Central memory CD8-positive, alpha-beta T cell (primary cell): ENCODE measurements around the gene LRRC75A.

ENCODE experiments used
- ATAC-seq: fragments of 150-1000 bp; cut with Tn5 transposase; replicated peaks from 2 replicates; pipeline ENCODE4 v1.10.0; 2022; ENCODE audit warnings: mild to moderate bottlenecking, moderate FRiP score, moderate number of reproducible peaks; ENCODE audit not compliant: poor library complexity, severe bottlenecking; ENCODE audit errors: extremely low read depth
- DNase-seq, 2 donors: peaks; one replicate each; pipeline ENCODE4 v3.0.0; 2021; ENCODE audit warnings: low spot score in 2 of 2
- H3K27ac Mint-ChIP-seq: one replicate; pipeline ENCODE4 v1.8.0; 2022; ENCODE audit warnings: low read depth, mild to moderate bottlenecking, moderate library complexity, mixed read lengths
- H3K27me3 Mint-ChIP-seq: one replicate; pipeline ENCODE4 v1.8.0; 2022; ENCODE audit warnings: mixed read lengths
- H3K36me3 Mint-ChIP-seq: one replicate; pipeline ENCODE4 v1.8.0; 2022; ENCODE audit warnings: mild to moderate bottlenecking, moderate library complexity, mixed read lengths; ENCODE audit not compliant: insufficient read depth
- H3K4me1 Mint-ChIP-seq: one replicate; pipeline ENCODE4 v1.8.0; 2022; ENCODE audit warnings: mixed read lengths
- H3K4me3 Mint-ChIP-seq: one replicate; pipeline ENCODE4 v1.8.0; 2022; ENCODE audit warnings: mild to moderate bottlenecking, moderate library complexity, mixed read lengths
- H3K9me3 Mint-ChIP-seq: one replicate; pipeline ENCODE4 v1.8.0; 2022; ENCODE audit warnings: mixed read lengths

Gene LRRC75A

DNA sequence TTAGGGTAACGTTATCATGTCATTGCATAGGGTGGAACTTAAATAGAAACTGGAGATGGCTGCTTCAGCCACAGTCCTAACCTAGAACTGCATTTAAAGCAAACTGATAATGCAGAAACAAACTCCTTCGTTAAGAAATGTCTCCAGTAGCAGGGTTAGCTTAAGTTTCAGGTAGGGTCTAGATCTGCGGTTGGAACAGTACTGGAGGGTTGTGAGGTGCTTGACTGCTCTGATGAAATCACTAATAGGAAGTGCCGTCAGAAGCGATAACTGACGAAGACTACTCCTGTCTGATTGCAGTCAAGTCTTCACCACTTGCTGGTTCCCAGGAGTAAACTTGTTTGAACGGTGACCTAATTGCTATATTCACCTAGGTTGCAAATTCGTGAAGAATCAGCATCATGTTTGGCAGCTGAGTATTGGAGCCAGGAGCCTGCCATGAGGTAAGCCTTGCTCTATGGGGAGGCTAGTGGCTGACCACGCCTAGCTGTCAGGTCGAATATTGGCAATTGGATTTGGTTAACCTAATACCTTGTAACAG lies 52.1 kb downstream of the LRRC75A start:
- Mint-ChIP-seq H3K4me3 (peak overlapping the region; percentile 99), H3K9me3 (no peaks in the 10 kb centered on the region), H3K27me3 (no peaks in the 10 kb centered on the region), H3K27ac (peak overlapping the region; percentile 98), H3K36me3 (peaks cover 48% of the 10 kb centered on the region), H3K4me1 (peaks cover 64% of the 10 kb centered on the region)
- peak in 1 of 2 donors; percentile 52 for DNase-seq
- ATAC-seq: peak; percentile 45

DNA sequence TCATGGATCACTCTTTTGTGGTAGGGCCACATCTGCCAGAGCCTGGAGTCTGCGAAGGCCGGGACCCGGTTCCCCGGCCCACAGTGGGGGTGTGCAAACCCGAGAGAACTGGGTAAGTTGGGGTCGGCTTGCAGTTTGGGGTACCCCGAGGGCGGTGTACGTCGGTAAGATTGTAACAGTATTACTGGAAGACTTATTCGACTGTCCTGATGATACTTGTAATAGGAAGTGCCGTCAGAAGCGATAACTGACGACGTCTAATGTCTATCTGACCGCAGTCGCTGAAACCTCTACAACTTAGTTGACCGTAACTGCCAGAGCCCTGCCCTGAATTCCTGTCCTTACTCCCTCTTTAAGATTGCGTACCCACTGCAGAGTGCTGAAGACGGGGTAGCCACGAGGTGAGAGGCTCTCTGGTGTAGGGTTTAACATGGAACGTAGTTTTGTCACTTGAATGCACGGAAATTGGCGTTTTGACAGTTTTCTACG lies 52.6 kb downstream of the LRRC75A start:
- H3K4me1 Mint-ChIP-seq: peaks cover 64% of the 10 kb centered on the region
- peaks cover 46% of the 10 kb centered on the region for H3K36me3 Mint-ChIP-seq
- no peaks in the 10 kb centered on the region for H3K27me3 Mint-ChIP-seq
- no peaks in the 10 kb centered on the region for H3K9me3 Mint-ChIP-seq
- ATAC-seq (peak; percentile 29), DNase-seq (peak; percentile 30 to 35)
- H3K27ac Mint-ChIP-seq: peak overlapping the region; percentile 98
- H3K4me3 Mint-ChIP-seq: peak overlapping the region; percentile 99

DNA sequence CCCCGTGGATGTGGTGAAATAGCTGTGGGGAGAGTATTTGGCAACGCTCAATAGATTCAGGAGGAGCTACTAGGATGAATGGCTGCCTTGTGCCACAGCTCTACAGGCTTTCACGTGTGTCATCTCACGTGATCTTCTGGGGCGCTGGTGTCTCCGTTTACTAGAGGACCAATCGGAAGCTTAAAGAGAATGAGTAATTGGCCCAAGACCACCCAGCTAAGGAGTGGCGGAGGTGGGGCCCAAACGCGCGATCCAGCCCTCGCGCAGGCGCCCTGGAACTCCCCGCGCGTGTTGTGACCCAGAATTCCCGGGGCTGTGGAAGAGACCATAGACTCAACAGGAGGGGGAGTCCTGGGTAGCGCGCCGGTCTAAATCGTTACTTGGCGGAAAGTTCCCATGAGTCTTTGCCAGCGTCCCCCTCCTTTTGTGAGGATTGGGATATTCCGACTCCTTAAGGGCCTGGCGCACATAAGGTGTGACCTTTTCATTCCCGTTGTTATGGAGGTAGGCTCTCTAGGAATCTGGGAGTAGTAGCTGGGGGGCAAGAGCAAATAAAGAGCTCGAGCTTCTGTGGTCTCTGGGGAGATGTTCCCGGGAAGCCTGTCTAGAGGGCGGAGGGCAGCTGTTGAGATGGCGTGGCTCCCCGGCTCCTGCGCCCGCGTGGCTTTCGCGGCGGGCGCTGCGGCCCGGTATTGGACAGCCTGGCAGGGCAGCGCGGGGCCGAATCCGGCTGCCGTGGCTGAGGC lies 53.3 kb downstream of the LRRC75A start:
- H3K27me3 Mint-ChIP-seq: no peaks in the 10 kb centered on the region
- peak; percentile 83 for ATAC-seq
- peak overlapping the region; percentile 99 for H3K4me3 Mint-ChIP-seq
- H3K27ac Mint-ChIP-seq: peak overlapping the region; percentile 98
- H3K9me3 Mint-ChIP-seq: no peaks in the 10 kb centered on the region
- peak; percentile 87 to 95 for DNase-seq
- peaks cover 45% of the 10 kb centered on the region for H3K36me3 Mint-ChIP-seq
- peaks cover 64% of the 10 kb centered on the region for H3K4me1 Mint-ChIP-seq

DNA sequence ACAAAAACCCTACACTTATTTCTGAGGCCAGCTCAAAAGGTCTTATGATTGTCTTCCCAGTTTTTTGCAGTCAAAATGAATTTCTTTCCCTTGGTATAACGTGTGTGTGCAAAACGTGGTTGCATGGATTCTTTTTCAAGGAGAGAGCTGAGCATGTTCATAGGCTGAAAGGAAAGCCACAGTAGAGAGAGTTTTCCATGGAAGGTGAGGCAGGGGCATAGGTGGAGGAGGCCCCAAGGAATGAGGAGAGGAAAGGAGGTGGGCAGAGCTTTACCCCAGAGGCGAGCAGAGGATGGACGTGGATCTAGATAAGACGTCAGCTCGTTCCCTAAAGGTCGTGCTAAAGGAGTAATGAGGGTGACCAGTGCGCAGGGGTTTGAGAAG lies 53.8 kb downstream of the LRRC75A start:
- Mint-ChIP-seq H3K4me1 (peaks cover 64% of the 10 kb centered on the region), H3K27ac (peak overlapping the region; percentile 98), H3K4me3 (peak overlapping the region; percentile 99), H3K36me3 (peaks cover 45% of the 10 kb centered on the region), H3K9me3 (no peaks in the 10 kb centered on the region), H3K27me3 (no peaks in the 10 kb centered on the region)
- no peak for ATAC-seq
- no peak for DNase-seq

DNA sequence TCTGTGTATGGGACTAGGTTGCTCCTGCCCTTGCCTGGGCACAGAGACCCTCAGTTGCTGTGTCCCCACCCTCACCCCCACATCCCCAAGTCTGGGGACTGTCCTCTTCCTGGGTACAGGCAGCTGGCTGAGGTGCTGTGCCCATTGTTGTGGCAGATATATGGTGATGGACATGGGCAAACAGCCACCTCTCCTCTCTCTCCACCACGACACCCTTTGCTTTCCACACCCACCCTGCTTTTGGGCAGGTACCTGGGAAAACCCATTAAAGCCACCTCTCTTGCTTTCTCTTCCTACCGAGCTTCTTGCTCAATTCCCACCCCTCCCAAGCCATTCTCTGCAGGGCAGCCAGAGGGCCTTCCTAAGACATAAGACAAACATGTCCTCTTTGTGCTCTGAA lies 54.9 kb downstream of the LRRC75A start:
- no peak overlapping the region for H3K27ac Mint-ChIP-seq

DNA sequence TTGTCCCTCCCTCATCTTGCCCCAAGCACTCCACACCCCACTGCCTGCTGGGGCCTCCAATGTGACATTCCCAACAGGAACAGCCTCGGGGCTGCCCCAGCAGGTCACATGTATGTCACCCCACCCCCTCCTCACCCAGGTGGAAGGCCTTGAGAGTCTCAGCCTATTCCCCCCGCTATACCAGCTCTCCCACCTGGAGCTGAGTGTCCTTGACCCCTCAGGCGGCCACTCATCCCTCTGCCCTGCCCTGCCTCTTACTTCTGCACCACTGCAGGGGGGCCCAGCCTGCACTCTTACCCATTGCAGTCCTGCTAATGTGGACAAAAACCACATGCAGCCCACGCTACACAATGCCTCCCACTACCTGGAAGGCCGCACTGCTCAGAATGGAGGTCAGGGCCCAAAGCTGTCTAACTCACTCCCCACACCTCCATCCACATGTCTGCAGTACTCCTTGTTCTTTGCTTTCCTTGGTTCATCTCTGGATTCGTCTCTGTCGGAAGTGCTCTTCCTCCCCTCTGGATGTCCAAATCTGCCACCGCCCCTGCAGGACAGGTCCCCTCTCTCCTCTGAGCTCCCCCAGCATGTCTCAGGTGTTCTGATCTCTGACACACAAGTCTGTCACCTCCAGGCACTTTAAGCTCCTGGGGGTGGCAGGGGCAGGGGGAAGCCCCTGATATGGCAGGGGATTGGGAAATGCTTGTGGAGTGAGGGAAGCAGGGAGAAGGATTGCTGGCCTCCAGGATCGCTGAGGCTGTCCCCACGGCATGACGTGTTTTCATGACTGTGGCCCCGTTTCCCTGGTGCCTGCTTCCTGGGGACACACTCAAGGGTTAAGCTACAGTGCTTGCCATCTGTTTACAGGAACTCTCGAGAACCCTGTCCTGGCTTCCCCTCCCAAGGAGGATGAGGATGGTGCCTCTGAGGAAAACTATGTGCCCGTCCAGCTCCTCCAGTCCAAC lies 55.8 kb downstream of the LRRC75A start:
- H3K36me3 Mint-ChIP-seq: peaks cover 35% of the 10 kb centered on the region
- H3K4me3 Mint-ChIP-seq: no peak overlapping the region
- peak overlapping the region; percentile 90 for H3K27ac Mint-ChIP-seq
- ATAC-seq (no peak), DNase-seq (no peak)
- H3K9me3 Mint-ChIP-seq: no peaks in the 10 kb centered on the region
- H3K4me1 Mint-ChIP-seq: peaks cover 44% of the 10 kb centered on the region
- H3K27me3 Mint-ChIP-seq: no peaks in the 10 kb centered on the region

More for the DNA sequence above, 54.9 kb downstream of the LRRC75A start:
- Mint-ChIP-seq H3K36me3 (peaks cover 41% of the 10 kb centered on the region), H3K4me3 (no peak overlapping the region), H3K9me3 (no peaks in the 10 kb centered on the region), H3K27me3 (no peaks in the 10 kb centered on the region), H3K4me1 (peaks cover 53% of the 10 kb centered on the region)
- DNase-seq (no peak), ATAC-seq (no peak)

DNA sequence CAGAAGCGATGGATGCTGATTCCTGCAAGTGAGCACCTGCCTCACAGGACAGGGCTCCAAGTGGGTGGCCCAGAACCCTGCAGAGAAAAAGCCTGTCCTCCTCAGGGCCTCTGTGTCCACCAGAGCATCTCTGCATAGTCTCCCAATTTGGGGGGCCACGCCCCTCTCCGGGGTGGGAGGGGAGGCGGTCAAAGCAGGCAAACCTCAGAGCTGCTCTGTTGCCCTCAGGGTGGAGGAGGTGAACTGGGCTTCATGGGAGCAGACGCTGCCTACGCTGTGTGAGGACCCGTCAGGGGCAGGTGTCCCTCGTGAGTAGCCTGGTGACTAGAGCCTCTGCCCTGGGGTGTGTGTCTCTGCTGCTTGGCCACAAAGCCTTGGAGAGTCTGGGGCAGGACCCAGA lies 57.3 kb downstream of the LRRC75A start:
- Mint-ChIP-seq H3K36me3 (peaks cover 34% of the 10 kb centered on the region), H3K4me1 (peaks cover 31% of the 10 kb centered on the region), H3K27me3 (no peaks in the 10 kb centered on the region), H3K27ac (peak overlapping the region; percentile 90), H3K4me3 (no peak overlapping the region), H3K9me3 (no peaks in the 10 kb centered on the region)
- DNase-seq: no peak
- no peak for ATAC-seq

DNA sequence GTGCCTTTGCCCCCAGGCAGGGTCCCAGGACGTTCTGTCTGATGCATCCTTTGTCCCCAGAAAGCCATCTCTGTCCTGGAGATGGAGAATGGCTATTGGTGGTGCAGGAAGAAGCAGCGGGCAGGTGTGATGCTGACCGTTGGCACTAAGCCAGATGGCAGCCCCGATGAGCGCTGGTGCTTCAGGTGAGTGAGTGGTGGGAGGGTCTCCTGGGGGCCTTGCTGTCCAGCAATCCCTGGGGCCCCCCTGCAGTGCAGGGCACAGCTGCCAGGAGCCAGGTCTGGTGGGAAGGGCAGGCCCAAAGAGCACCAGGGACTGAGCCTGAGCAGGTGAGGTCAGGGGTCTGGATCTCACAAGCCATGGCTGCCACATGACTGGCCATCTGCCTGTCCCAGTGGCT lies 58.5 kb downstream of the LRRC75A start:
- Mint-ChIP-seq H3K9me3 (no peaks in the 10 kb centered on the region), H3K4me3 (no peak overlapping the region), H3K36me3 (peaks cover 34% of the 10 kb centered on the region), H3K27me3 (no peaks in the 10 kb centered on the region), H3K27ac (no peak overlapping the region), H3K4me1 (peaks cover 20% of the 10 kb centered on the region)
- ATAC-seq (no peak), DNase-seq (no peak)

DNA sequence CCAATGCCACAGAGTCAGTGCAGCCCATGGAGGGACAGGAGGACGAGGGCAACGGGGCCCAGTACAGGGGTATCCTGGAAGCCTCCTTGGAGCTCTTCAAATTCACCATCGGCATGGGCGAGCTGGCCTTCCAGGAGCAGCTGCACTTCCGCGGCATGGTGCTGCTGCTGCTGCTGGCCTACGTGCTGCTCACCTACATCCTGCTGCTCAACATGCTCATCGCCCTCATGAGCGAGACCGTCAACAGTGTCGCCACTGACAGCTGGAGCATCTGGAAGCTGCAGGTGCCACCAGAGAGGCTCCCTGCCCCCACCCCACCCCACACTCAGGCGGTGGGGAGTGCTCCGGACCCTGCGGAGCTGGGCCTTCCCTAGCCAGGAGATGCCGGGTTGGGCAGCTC lies 60.0 kb downstream of the LRRC75A start:
- H3K36me3 Mint-ChIP-seq: peaks cover 32% of the 10 kb centered on the region
- H3K27me3 Mint-ChIP-seq: no peaks in the 10 kb centered on the region
- no peak for ATAC-seq
- no peak overlapping the region for H3K4me3 Mint-ChIP-seq
- H3K9me3 Mint-ChIP-seq: no peaks in the 10 kb centered on the region
- peaks cover 13% of the 10 kb centered on the region for H3K4me1 Mint-ChIP-seq
- DNase-seq: no peak
- no peak overlapping the region for H3K27ac Mint-ChIP-seq

DNA sequence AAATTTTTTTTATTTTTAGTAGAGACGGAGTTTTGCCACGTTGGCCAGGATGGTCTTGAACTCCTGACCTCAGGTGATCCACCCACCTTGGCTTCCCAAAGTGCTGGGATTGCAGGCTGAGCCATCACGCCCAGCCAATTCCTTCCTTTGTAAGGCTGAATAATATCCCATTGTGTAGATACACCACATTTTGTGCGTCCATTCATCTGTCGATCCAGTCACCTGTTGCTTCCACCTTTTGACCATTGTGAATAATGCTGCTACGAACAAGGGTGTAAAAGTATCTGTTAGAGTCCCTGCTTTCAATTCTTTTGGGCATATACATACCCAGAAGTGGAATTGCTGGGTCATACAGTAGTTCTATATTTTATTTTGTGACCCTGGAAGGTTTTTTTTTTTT lies 61.3 kb downstream of the LRRC75A start:
- H3K4me3 Mint-ChIP-seq: no peak overlapping the region
- no peak for ATAC-seq
- peak overlapping the region; percentile 12 for H3K27ac Mint-ChIP-seq
- H3K27me3 Mint-ChIP-seq: no peaks in the 10 kb centered on the region
- H3K9me3 Mint-ChIP-seq: no peaks in the 10 kb centered on the region
- no peak for DNase-seq
- H3K36me3 Mint-ChIP-seq: peaks cover 35% of the 10 kb centered on the region
- peaks cover 11% of the 10 kb centered on the region for H3K4me1 Mint-ChIP-seq

DNA sequence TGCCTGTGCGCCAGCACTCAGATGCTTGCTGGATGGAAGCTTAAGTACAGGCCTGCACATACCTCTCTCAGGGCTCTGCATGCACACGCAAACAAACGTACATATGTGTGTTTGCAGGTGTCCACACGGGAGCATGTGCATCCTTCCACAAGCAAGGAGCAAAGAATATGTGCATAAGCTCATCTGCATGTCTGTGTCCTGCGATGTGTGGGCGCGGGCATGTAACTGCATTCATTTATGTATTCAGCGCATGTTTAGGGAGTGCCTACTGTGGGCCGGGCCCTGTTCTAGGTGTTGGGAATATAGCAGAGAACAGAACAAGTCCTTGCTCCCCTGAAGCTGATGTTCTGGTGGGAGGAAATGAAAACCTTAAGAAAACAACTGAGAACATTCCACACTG lies 62.9 kb downstream of the LRRC75A start:
- DNase-seq: no peak
- peaks cover 45% of the 10 kb centered on the region for H3K36me3 Mint-ChIP-seq
- H3K27me3 Mint-ChIP-seq: no peaks in the 10 kb centered on the region
- H3K27ac Mint-ChIP-seq: peak overlapping the region; percentile 20
- no peak overlapping the region for H3K4me3 Mint-ChIP-seq
- ATAC-seq: no peak
- H3K9me3 Mint-ChIP-seq: no peaks in the 10 kb centered on the region
- peaks cover 10% of the 10 kb centered on the region for H3K4me1 Mint-ChIP-seq

DNA sequence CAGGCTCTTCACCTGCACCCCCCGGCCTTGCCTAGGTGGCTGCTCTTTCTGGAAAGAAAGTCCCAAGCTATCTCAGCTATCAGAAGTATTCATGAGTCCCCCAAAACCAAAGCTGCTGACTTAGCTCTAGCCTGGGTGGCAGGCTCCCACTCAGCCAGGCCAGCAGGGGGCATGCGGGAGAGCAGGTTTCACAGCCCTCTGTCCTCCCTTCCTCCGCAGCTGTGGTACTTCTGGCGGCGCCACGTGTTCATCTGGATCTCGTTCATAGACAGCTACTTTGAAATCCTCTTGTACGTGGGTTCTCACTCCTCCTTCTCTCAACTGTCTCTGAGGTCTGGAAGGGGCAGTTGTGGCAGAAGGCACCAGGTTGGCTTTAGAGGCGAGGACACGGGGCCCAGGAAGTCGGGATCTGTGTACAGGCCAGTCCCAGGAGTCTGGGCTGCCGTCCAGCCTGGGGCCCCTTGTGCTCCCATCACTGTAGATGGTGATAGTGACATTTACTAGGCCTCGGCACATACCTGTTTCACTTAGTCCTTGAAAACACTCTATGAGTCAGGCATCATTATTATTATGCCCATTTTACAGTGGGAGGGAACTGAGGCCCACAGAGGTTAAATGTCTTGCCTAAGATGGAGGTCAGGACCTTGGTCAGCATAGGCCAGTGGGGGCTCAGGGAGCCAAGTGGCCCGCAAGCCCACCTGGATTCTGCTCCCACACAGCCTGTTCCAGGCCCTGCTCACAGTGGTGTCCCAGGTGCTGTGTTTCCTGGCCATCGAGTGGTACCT lies 63.7 kb downstream of the LRRC75A start:
- no peak overlapping the region for H3K4me3 Mint-ChIP-seq
- DNase-seq (no peak), ATAC-seq (no peak)
- H3K36me3 Mint-ChIP-seq: peaks cover 51% of the 10 kb centered on the region
- H3K9me3 Mint-ChIP-seq: no peaks in the 10 kb centered on the region
- H3K4me1 Mint-ChIP-seq: peaks cover 10% of the 10 kb centered on the region
- H3K27ac Mint-ChIP-seq: no peak overlapping the region
- no peaks in the 10 kb centered on the region for H3K27me3 Mint-ChIP-seq
